Activated CD4-positive, alpha-beta T cell treated with anti-CD3 and anti-CD28 coated beads for 1 hour (primary cell): Measurements from ENCODE around the gene PSMD4.
"Not testable (repeated sequence)": the region's sequence is repeated elsewhere in the genome, so short reads cannot be mapped to it uniquely, and the experiment has no call there.

Source experiments
- DNase-seq: peaks from one replicate; pipeline ENCODE4 v3.0.0-alpha.2; 2020

The PSMD4 gene

DNA sequence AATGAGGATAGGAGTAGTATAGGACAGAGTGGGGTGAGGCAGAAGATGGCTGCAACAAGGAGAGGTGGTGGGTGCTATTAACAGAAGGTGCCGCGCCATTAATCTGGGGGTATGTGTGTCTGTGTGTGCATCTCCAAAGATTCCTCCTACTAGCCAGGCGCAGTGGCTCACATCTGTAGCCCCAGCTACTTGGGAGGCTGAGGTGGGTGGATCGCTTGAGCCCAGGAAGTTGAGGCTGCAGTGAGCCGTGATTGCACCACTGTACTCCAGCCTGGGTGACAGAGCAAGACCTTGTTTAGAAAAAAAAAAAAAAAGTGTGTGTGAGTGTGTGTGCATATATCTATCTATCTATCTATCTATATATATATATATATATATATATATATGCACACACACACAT, 20.8 kb downstream of the PSMD4 start:
- not testable (repeated sequence) for DNase-seq

DNA sequence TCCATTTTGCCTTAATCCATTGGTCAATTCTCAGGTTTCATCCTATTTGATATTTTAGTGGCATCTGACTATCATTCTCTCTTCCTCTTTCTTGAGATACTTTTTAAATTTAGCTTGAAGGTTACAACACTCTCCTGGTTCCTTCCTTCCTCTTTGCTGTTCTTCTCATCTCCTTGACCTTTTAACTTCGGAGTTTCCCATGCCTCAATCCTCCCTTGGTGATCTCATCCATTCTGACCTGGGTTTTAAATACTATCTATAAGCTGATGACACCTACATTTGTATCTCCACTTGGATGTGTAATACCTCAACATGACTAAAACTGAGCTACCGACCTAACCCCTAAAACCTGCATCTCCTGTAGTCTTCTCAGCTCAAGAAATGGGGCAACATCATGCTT, 22.7 kb downstream of the PSMD4 start:
- no peak for DNase-seq

DNA sequence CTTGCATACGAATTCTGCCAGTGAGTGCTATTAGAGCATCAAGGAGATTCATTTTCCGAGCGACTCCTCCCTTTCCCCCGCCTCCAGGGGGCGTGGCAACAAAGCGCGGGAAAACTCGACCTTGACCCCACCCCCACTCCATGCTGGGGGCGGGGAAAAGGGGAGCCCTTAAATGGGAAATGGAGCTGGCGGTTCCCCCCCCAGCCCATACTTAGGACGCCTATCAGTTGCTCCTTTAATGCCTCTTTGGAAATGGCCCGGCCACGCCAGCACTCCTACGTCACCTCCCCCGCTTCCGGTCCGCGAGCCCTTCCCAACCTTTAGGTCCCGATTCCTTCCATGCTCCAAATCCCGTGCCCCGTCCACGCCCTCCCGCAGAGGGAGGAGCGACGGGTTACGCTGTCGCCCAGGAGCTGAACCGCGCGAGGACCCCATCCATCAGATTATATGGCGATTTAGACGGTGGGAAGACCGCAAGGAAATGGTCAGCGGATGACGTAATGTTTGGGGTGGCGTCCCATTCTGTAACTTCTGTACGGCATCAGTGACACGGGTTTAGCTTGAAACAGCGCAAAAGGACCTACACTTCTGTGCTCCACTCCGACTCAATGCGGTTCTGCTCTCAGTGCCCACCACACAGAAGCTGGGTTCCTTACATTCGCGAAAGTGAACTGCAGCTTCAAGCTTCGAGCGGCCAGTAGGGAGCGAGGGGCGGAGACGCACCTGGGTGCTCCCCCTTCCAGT, 26.9 kb downstream of the PSMD4 start:
- peak; percentile 93 for DNase-seq

DNA sequence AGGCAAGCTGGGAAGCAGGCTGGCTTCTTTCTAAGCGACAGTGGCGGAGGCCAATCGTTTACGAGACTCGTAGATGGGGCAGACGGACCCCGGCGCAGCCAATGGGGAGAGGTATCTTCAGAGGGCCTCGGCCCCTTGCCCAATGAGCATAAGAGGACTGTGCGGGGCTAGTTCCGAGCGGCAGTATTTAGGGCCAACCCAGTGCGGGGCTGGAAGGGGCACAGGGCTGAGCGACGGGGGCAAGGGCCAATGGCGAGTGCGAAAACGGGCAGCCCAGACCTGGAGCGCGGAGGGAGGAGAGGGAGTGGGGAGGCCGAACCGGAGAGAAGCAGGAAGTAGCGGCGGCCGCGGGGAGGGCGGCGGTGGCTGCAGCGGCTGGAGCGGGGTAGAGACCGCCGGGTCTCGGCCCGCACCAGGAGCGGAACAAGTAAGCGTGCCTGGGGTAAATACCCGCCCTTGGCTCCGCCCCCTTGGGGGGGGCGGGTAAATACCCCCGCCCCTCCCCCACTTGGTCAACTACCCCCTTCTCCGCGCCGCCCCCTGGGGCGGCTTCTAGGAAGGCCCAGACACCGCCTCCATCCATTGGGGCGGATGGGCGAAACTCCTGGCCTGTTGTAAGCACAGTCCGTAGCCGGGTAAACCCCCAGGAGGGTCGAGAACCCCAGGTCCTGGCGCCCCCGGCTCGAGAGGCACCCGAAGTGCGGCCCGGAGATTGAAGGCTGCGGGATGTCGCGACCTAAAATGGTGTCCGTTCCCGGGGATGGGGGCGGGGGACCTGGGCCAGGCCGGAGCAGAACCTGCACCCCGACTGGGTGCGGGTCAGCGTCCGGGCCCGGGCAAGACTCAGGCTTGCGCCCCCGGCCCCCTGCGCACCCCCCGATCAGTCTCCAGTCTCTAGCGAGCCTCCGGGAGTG, 27.7 kb downstream of the PSMD4 start, which contains the start of gene ZNF687:
ZNF687 (plus strand) TSS at position 331 of the 914 bp plus-strand sequence. CDS start 3,993 bp downstream, outside the sequence.
- peak; percentile 96 for DNase-seq

DNA sequence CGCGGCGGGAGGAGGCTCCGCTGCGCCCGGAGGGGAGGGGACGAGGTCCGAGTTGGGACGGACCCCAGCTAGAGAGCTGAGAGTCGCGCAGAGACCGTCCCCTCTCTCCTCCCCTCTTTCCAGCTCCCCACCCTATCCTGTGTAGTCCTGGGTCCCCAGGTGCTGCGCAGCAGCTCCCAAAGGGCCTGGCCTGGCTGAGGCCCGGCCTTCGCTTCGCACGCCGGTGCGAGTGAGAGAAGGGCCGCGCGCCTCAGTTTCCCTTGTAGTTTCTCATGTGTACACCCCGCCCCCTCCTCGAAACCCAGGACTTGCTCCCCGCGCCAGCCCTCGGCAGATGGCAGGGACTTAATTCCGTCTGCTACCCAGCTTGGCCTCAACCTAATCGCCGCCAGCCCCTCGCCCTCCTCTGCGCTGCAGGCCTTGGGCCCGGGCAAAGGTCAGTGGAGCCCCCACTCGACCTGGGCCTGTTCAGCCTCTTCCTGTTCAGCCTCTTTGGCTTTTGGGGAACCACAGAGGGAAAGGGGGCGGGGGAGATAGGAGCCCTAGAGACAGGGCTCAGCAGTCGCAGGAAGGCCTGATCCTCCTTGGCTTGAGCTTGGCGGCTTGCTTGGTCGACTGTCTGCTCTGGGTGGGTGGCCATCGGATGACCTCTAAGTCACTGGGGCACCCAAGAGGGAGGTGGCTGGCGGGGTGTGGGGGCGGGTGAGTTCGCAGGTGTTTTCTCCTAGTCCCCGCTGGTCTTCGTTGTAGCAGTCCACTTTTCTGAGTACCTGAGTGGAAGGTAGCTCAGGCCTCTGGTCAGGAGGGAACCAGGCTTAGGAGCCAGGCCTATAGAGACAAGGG, 28.6 kb downstream of the PSMD4 start:
- DNase-seq, result no peak

DNA sequence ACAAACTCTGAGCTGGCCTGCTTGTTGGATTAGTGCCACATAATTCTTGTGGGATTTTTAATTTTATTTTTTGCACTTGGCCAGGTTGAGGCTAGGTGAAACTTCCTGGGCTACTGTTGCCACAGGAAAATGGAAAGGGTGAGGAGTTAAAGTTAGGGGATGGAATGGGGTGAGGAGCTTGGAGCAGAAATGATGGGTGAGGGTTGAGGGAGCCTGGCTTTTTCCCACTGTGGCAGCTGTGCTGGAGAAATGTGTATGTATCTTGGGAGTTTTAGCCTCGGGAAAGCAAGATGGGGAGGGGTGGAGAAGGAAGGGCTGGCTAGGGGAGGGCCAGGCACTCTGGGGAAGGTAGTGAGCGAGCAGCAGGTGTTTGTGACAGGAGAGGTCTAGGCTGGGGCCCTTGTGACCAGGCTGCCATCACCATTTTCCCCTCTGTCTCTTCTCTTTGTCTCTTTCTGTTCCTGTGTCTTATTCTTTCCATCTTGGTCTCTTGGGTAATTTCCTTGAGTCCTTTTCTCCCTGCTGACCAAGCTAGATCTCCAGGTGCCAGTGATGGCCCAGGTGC, 29.6 kb downstream of the PSMD4 start:
- DNase-seq, result no peak

DNA sequence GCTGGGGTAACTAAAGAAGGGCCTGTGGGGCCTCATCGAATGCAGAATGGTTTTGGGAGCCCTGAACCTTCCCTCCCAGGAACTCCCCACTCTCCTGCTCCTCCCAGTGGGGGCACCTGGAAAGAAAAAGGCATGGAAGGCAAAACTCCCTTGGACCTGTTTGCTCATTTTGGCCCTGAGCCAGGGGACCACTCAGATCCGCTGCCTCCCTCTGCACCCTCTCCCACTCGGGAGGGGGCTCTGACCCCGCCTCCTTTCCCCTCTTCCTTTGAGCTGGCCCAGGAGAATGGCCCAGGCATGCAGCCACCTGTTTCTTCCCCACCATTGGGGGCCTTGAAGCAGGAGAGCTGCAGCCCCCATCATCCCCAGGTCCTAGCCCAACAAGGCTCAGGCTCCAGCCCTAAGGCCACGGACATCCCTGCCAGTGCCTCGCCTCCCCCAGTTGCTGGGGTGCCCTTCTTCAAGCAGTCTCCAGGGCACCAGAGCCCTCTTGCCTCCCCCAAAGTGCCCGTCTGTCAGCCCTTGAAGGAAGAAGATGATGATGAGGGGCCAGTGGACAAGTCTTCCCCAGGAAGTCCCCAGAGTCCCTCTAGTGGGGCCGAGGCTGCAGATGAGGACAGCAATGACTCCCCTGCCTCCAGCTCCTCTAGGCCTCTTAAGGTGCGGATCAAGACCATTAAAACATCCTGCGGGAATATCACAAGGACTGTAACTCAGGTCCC, 32.2 kb downstream of the PSMD4 start:
- DNase-seq, result no peak

DNA sequence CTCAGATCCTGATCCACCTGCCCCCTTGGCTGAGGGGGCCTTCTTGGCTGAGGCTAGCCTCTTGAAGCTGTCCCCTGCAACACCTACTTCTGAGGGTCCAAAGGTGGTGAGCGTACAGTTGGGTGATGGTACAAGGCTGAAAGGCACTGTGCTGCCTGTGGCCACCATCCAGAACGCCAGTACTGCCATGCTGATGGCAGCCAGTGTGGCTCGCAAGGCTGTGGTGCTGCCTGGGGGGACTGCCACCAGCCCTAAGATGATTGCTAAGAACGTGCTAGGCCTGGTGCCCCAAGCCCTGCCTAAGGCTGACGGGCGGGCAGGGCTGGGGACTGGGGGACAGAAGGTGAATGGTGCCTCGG, 32.8 kb downstream of the PSMD4 start:
- no peak for DNase-seq

DNA sequence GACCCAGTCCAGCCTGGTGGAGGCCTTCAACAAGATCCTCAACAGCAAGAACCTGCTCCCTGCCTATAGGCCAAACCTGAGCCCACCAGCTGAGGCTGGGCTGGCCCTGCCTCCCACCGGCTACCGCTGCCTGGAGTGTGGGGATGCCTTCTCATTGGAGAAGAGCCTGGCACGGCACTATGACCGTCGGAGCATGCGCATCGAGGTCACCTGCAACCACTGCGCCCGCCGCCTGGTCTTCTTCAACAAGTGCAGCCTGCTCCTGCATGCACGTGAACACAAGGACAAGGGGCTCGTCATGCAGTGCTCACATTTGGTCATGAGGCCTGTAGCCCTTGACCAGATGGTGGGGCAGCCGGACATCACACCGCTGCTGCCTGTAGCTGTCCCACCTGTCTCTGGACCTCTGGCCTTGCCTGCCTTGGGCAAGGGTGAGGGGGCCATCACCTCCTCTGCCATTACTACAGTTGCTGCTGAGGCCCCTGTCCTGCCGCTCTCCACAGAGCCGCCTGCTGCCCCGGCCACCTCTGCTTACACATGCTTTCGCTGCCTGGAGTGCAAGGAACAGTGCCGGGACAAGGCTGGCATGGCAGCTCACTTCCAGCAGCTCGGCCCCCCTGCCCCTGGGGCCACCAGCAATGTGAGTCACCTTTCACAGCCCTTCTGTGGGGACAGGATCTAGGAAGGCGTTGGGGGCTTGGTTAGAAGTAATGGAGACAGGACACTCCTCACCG, 33.4 kb downstream of the PSMD4 start:
- no peak for DNase-seq

DNA sequence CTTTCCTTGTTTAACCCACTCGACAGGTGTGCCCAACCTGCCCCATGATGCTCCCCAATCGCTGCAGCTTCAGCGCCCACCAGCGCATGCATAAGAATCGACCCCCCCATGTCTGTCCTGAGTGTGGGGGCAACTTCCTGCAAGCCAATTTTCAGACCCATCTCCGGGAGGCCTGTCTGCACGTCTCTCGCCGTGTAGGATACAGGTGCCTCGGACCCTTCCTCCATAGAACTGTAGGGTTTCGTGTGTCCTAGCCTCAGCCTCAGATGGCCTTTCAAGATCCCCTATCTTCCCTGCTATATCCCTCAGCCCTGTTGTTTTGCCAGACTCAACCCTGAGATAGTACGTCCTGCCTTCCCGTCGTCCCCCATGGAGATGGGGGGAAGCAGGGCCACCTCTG, 34.0 kb downstream of the PSMD4 start:
- DNase-seq, result no peak

DNA sequence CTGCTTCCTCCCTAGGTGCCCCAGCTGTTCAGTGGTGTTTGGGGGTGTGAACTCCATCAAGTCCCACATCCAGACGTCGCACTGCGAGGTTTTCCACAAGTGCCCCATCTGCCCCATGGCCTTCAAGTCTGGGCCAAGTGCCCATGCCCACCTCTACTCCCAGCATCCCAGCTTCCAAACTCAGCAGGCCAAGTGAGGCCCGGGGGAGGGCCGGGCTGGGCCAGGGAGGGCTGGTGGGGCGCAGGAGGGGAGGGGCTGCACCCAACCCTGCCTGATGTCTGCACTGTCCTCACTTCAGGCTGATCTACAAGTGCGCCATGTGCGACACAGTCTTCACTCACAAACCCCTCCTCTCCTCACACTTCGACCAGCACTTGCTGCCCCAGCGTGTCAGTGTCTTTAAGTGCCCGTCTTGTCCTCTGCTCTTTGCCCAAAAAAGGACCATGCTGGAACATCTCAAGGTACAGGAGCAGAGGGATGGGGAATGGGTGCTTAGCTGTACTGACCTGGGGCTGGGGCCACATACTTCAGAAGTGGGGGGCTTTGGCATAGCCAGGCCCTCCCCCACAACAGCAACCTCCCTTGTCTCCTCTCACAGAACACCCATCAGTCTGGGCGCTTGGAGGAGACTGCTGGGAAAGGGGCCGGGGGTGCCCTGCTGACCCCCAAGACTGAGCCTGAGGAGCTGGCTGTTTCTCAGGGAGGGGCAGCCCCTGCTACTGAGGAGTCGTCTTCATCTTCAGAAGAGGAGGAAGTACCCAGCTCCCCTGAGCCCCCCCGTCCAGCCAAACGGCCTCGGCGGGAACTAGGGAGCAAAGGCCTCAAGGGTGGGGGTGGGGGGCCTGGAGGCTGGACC, 34.8 kb downstream of the PSMD4 start:
- no peak for DNase-seq

DNA sequence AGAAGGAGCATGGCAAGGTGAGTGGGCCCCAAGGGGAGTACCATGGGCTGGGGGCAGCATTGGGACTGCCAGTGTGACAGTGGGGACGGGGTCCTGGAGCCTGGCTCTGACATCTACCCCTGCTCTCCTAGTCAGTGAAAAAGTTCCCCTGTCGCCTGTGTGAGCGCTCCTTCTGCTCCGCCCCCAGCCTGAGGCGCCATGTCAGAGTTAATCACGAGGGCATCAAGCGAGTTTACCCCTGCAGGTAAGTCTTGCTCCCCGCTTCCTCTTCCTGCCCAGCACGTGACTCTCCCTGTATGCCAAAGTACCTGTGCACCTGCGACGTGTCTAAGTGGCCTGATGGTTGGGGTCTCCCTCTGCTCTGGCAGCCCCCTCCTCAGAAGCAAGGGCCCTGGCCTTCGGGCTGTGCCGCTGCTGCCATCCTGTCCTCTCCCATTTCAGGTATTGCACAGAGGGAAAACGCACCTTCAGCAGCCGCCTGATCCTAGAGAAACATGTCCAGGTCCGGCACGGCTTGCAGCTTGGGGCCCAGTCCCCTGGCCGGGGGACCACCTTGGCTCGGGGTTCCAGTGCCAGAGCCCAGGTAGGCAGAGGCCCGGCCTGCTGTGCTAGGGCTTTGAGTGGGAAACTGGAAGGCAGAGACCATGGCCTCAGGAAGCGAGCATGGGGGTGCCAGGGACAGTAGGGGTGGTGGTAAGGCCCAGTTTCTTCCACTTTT, 35.6 kb downstream of the PSMD4 start:
- no peak for DNase-seq

DNA sequence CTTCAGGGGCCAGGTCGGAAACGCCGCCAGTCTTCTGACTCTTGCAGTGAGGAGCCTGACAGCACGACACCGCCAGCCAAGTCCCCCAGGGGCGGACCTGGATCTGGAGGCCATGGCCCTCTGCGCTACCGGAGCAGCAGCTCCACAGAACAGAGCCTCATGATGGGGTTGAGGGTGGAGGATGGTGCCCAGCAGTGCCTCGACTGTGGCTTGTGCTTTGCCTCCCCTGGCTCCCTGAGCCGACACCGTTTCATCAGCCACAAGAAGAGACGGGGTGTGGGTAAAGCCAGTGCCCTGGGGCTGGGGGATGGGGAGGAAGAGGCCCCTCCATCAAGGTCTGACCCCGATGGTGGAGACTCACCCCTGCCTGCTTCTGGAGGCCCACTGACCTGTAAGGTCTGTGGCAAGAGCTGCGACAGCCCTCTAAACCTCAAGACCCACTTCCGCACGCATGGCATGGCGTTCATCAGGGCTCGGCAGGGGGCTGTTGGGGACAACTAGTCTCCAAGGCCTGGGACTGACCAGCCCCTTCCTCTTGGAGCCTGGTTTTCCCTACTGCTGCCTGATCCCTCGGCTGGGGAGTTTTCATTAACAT, 36.3 kb downstream of the PSMD4 start:
- DNase-seq, result no peak

DNA sequence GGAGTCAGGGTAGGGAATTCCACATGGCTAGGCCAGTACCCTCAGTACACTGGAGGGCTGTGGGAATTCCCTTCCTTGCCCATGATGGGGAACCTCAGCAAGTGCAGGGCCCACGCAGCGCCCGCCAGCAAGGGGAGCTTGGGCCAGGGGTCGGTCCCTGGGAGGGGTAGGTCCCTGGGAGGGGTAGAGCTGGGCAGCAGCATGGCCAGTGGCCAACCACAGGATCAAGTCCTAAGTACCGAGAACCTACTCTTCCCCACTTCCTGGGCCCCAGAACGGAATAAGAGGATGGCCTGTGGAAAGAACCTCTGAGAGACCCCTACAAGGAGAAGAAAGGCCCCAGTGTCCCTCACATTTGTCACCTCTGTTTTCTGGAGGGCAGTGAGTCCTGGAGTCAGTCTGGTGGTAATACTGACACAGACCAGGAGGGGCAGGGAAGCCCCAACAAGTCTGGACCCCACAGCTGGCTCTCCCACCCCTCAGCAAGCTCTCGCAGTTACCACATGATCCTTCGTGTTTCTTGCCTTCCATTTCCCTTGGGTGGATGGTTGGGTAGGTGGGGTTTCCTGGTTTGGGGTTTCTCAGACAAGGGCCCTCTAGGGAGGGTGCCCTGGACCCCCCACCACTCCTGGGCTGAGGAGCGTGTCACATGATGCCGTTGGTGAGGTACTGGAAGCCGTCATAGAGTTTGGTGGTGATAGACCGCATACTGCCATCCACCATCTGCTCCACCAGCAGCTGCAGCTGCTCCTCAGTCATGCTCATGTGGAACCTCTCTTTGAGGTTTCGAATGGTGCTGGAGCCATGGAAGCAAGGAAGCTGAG, 37.9 kb downstream of the PSMD4 start:
- DNase-seq, result no peak

DNA sequence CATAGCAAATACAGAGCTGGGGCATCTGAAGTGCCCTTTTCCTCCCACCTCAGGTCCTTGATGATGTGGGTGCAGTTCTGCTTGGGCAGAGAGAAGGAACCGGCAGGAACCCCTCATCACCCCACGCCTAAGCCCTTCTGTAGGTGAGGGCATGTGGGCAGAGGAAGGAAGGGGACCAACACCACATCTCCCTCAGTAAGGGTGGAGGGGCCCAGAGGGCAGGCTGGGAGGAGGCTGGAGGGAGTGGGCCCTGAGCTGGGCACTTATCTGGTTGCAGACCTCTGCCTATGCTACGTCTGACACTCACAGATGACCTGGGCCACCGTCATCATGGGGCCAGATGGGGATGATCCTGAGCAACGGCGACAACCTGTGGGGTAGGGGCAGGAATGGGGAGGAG, 38.6 kb downstream of the PSMD4 start:
- DNase-seq, result no peak

DNA sequence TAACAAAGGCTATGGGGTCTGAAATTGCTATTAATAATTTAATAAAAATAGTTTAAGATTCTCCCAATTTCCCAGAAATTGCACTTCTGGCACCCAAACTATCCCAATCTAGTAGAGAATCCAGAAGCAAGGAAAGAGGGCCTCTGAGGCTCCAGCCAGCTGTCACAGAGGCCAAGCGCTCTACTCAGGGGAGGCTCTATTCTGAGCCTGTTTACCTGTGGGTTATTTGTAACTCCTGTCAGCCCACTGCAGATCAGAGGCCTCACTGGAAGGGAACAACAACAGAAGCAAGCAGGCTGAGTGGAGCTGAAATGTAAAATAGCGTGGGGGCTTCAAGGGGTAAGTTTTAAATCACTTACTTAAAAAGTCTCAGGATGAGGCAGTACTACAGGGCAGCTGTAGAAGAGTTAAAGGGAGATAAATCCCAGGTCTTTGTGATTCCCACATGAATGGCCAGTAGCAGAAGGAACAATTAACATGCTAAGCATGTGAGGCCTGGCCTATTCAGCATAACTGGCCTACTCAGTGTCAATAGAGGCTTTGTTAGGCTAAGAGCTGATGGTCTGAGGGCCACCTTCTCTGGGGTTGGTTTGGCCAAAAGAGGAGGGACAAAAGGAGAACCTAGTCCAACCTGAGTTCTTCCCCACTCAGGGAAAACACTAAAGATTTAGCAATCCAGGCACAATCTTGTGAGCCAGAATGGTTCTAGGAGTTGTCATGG, 40.4 kb downstream of the PSMD4 start:
- no peak for DNase-seq

DNA sequence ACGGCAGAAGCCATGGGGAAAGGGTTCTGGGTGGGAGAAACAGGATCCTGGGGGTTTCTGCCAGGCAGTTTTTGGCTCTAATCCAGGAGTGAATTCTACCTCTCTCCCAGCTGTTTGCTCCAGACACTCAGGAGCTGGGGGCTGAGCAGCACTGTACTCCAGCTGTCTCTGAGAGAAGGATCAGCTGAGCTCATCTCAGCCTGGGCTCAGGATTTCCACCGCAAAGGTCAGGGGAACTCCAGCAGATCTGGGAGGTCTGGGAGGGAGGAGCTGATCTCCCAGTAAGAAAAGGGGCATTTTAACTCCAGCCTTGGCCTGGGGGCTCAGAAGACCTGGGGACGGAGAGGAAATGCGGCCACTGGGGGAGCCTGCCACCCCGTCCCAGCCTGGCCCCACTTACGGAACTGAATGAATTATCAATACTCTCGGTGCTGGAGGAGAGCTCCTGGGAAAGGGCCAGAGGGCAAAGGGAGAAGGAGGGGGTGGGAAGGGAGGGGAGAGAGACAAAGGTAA, 55.3 kb downstream of the PSMD4 start:
- no peak for DNase-seq
